PC-3 (cell line): ENCODE data around the gene TFDP2. TPM values are rescaled to one million over a fixed set of nuclear protein-coding genes. Genes with fewer than 3 reads are reported as not detected.

ENCODE experiments used
- ATAC-seq: fragments of 200-7000 bp; cut with Tn5 transposase; 2 replicates; pipeline ENCODE4 v1.9.1; 2020; ENCODE audit warnings: mild to moderate bottlenecking, moderate library complexity
- BruUV-seq: library from RNA; stranded (reverse); fragments of 400-500 nt; replicated peaks from 2 replicates; lab custom pipeline; 2021; lab: Mats Ljungman, UMichigan
- CTCF ChIA-PET: fragments of 300-600 bp; sonication (Branson Sonifier 250); formaldehyde crosslinking; loops from one replicate; lab custom pipeline; 2022; ENCODE audit warnings: antibody characterized with exemption; lab: Charles Lee
- POLR2A ChIA-PET: fragments of 300-600 bp; sonication (Branson Sonifier 250); formaldehyde crosslinking; loops from one replicate; lab custom pipeline; 2022; ENCODE audit warnings: antibody characterized with exemption; ENCODE audit not compliant: unreplicated experiment; lab: Charles Lee
- DNase-seq: peaks from one replicate; pipeline ENCODE4 v3.0.0-alpha.2; 2015
- H2AFZ ChIP-seq: fragments of 300-600 bp; sonication (generic); 2 replicates; pipeline ENCODE4 v1.6.0; 2016; ENCODE audit warnings: antibody characterized with exemption, low read length
- H3F3A ChIP-seq: fragments of 300-600 bp; sonication (generic); one replicate; pipeline ENCODE4 v1.6.0; 2017; ENCODE audit warnings: antibody characterized with exemption, low read length, control low read depth, mild to moderate bottlenecking; ENCODE audit not compliant: unreplicated experiment
- H3K27ac ChIP-seq: fragments of 300-600 bp; sonication (generic); 2 replicates; pipeline ENCODE4 v1.5.1; 2016; ENCODE audit warnings: mild to moderate bottlenecking, low read length
- H3K27me3 ChIP-seq: fragments of 300-600 bp; sonication (generic); 2 replicates; pipeline ENCODE4 v1.6.1; 2016; ENCODE audit warnings: low read length, mixed read lengths
- H3K36me3 ChIP-seq: fragments of 300-600 bp; sonication (generic); 2 replicates; pipeline ENCODE4 v1.6.1; 2016; ENCODE audit warnings: low read depth, mixed run types, low read length, mixed read lengths
- H3K4me1 ChIP-seq: fragments of 300-600 bp; sonication (generic); 2 replicates; pipeline ENCODE4 v1.5.1; 2016; ENCODE audit warnings: low read length; ENCODE audit not compliant: insufficient read depth
- H3K4me2 ChIP-seq: fragments of 300-600 bp; sonication (generic); 2 replicates; pipeline ENCODE4 v1.6.0; 2016; ENCODE audit warnings: low read length
- H3K4me3 ChIP-seq: fragments of 300-600 bp; sonication (generic); 2 replicates; pipeline ENCODE4 v1.5.1; 2016; ENCODE audit warnings: mild to moderate bottlenecking, low read length, mixed read lengths
- H3K79me2 ChIP-seq: fragments of 300-600 bp; sonication (generic); 2 replicates; pipeline ENCODE4 v1.6.1; 2017; ENCODE audit warnings: low read length, mixed read lengths
- H3K9ac ChIP-seq: fragments of 300-600 bp; sonication (generic); 2 replicates; pipeline ENCODE4 v1.6.0; 2016; ENCODE audit warnings: mild to moderate bottlenecking, low read length
- H3K9me2 ChIP-seq: fragments of 300-600 bp; sonication (generic); replicated peaks from 2 replicates; pipeline ENCODE4 v1.6.1; 2016; ENCODE audit warnings: mixed run types, low read length, mixed read lengths
- H3K9me3 ChIP-seq: fragments of 300-600 bp; sonication (generic); 2 replicates; pipeline ENCODE4 v1.6.1; 2016; ENCODE audit warnings: low read length, mixed read lengths
- H4K20me1 ChIP-seq: fragments of 300-600 bp; sonication (generic); 2 replicates; pipeline ENCODE4 v1.6.1; 2016; ENCODE audit warnings: low read length, mixed read lengths
- CTCF ChIP-seq: fragments of 300-600 bp; sonication (generic); conservative IDR thresholded peaks from 2 replicates; pipeline ENCODE4 v1.5.1; 2017; ENCODE audit warnings: antibody characterized with exemption, low read depth, mild to moderate bottlenecking, low read length
- EZH2 ChIP-seq: fragments of 300-600 bp; sonication (generic); IDR thresholded peaks from one replicate; pipeline ENCODE4 v1.6.1; 2017; ENCODE audit warnings: antibody characterized with exemption, mild to moderate bottlenecking, low read length; ENCODE audit not compliant: unreplicated experiment
- EZH2phosphoT487 ChIP-seq: fragments of 300-600 bp; sonication (generic); IDR thresholded peaks from 2 replicates; pipeline ENCODE4 v1.6.1; 2018; ENCODE audit warnings: mild to moderate bottlenecking, antibody characterized with exemption, low read length, borderline replicate concordance
- intact Hi-C: fragments of 100-400 bp; cut with micrococcal nuclease; formaldehyde crosslinking; loops from 2 replicates; pipeline ENCODE4 v1.9.0; 2023
- total RNA-seq: library from RNA; depleted of rRNA; stranded (reverse); fragments of >200 nt; gene quantifications from 2 replicates; pipeline ENCODE4 v1.2.3, GENCODE V29; 2014

The TFDP2 gene
- total RNA-seq, 1 experiment from 2014 or later: 37.9 TPM

GRCh38 chr3:142029791-142030190 is 119.6 kb downstream of the TFDP2 start:
- Histone ChIP-seq H2AFZ (no peak overlapping the region), H3K79me2 (no peaks in the 10 kb centered on the region), H3F3A (no peaks in the 10 kb centered on the region), H3K4me3 (no peak overlapping the region), H3K36me3 (no peaks in the 10 kb centered on the region), H4K20me1 (no peaks in the 10 kb centered on the region), H3K4me2 (no peak overlapping the region), H3K9me2 (no peaks in the 10 kb centered on the region), H3K4me1 (no peaks in the 10 kb centered on the region), H3K9ac (no peak overlapping the region), H3K27me3 (no peaks in the 10 kb centered on the region), H3K9me3 (no peaks in the 10 kb centered on the region), H3K27ac (no peak overlapping the region)
- ChIA-PET CTCF (no interaction called here), POLR2A (no interaction called here)
- TF ChIP-seq EZH2 (no peak), EZH2phosphoT487 (no peak), CTCF (no peak)
- intact Hi-C loops: no loop called here
- DNase-seq (no peak), ATAC-seq (no peak)
- BruUV-seq: no TSS peak

DNA sequence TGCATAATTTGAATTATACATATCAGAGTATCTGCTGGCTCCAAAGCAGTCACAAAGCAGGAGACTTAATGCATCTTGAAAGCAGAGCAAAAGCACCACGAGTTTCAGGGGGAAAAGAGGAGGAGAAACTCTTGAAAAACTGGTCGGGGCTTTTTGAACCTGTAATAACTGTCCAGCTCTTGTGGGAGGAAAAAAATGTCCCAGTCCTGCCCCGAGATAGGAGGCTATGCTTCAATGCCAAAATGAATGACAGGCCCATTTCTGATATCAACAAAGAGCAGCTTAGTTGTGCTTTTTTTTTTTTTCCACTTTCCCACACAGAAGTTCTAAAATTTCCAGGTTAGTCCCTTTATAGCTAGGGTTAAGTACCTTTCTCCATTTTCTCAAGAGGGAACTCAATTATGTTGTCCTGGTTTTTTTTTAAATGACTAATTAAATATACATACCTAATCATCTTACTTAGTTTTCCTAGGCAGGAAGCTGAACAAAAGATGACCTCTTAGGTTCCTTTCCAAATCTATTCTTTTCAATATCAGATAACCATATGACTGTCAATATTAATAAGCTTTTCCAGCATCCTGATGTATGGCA is 120.2 kb downstream of the TFDP2 start:
- Histone ChIP-seq H3K4me2 (no peak overlapping the region), H3K9ac (no peak overlapping the region), H3K79me2 (no peaks in the 10 kb centered on the region), H2AFZ (no peak overlapping the region), H3K9me3 (no peaks in the 10 kb centered on the region), H3F3A (no peaks in the 10 kb centered on the region), H3K27me3 (no peaks in the 10 kb centered on the region), H4K20me1 (no peaks in the 10 kb centered on the region), H3K27ac (no peak overlapping the region), H3K4me1 (no peaks in the 10 kb centered on the region), H3K36me3 (no peaks in the 10 kb centered on the region), H3K9me2 (no peaks in the 10 kb centered on the region), H3K4me3 (no peak overlapping the region)
- CTCF ChIA-PET: no interaction called here
- POLR2A ChIA-PET: no interaction called here
- TF ChIP-seq EZH2 (no peak), EZH2phosphoT487 (no peak), CTCF (no peak)
- BruUV-seq: no TSS peak
- intact Hi-C loops: no loop called here
- ATAC-seq (no peak), DNase-seq (no peak)

DNA sequence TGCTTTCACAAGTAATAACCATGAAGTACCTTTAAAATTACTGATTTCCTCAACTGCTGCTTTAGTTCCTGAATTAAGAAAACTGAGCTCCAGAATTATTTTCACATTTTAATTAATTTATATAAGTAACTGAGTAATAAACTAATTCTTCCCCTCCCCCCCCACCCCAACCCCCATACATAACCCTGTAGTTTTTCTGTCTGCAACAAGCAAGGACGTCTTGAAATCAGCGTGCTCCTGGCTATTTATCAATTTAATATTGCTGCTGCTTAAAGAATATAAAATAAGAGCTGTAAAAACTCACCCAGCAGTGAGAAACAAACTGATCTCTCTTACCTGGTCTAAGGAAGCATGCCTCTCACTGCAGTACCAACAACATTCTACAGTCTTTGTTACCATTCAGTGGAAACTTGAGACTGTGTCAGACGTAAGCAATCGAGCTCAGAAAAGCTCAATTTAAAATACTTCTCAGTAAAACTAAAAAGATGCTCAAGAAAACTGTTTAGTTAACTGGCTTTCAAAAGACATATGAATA is 121.0 kb downstream of the TFDP2 start:
- DNase-seq: peak; percentile 70
- no peak overlapping the region for H3K27ac ChIP-seq
- no peaks in the 10 kb centered on the region for H3K27me3 ChIP-seq
- peak overlapping the region; percentile 80 for H3K4me2 ChIP-seq
- no peaks in the 10 kb centered on the region for H3K79me2 ChIP-seq
- no peaks in the 10 kb centered on the region for H3K9me3 ChIP-seq
- peak overlapping the region; percentile 67 for H3K4me3 ChIP-seq
- TF ChIP-seq EZH2 (no peak), EZH2phosphoT487 (no peak), CTCF (no peak)
- ATAC-seq: peak; percentile 85
- intact Hi-C loops: no loop called here
- H3K9me2 ChIP-seq: no peaks in the 10 kb centered on the region
- 0 out of 2 replicates have a peak overlapping the region, but pooled peaks have one; percentile 26 for H2AFZ ChIP-seq
- no peaks in the 10 kb centered on the region for H4K20me1 ChIP-seq
- H3F3A ChIP-seq: no peaks in the 10 kb centered on the region
- no peaks in the 10 kb centered on the region for H3K4me1 ChIP-seq
- BruUV-seq: no TSS peak
- CTCF ChIA-PET: no interaction called here
- no peak overlapping the region for H3K9ac ChIP-seq
- H3K36me3 ChIP-seq: no peaks in the 10 kb centered on the region
- POLR2A ChIA-PET: interaction anchor here (0.6 to 0.9 kb wide), 2 partner anchors 30 to 289 kb away, joined by 3 to 23 read pairs; no protein-coding TSS in a partner anchor
